ENCODE results near the gene MTPN. TPM values are rescaled to one million over a fixed set of nuclear protein-coding genes. Genes with fewer than 3 reads are reported as not detected.
A peak's percentile ranks its signal among the peaks of the same experiment; 100 is the strongest.

The MTPN gene
- total RNA-seq, 2 experiments from 2014 or later = 91.3 to 281 TPM

DNA sequence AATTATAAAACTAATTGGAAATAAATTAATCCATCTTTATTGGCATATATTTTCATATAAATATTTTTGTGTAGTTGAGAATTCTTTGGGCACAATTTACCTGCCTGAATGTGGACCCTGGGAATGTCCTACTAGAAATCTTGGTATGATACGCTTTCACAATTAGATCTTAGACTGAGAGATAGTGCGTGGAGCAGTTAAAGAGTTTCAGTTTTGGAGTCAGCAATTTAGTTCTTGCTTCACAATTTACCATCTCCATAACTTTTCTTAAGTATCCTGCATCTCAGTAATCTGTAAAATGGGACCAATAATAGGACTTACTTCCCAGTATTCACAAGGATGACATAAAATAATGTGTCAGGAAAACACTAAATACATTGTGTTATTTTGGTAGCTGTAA, 2.0 kb downstream of the MTPN start:
- H3K9me2 ChIP-seq (ENCODE audit: insufficient read depth, low read length) = no peaks in the 10 kb centered on the region
- POLR2A ChIA-PET = interaction anchor here (0.7 to 4.5 kb wide), 6 partner anchors 8 to 37 kb away, joined by 3 to 40 read pairs (median 4); no protein-coding TSS in a partner anchor
- peak overlapping the region; percentile 93 for H3K27ac ChIP-seq (ENCODE audit: low read depth, low read length, poor library complexity, severe bottlenecking)
- TF ChIP-seq, protein P1, sequence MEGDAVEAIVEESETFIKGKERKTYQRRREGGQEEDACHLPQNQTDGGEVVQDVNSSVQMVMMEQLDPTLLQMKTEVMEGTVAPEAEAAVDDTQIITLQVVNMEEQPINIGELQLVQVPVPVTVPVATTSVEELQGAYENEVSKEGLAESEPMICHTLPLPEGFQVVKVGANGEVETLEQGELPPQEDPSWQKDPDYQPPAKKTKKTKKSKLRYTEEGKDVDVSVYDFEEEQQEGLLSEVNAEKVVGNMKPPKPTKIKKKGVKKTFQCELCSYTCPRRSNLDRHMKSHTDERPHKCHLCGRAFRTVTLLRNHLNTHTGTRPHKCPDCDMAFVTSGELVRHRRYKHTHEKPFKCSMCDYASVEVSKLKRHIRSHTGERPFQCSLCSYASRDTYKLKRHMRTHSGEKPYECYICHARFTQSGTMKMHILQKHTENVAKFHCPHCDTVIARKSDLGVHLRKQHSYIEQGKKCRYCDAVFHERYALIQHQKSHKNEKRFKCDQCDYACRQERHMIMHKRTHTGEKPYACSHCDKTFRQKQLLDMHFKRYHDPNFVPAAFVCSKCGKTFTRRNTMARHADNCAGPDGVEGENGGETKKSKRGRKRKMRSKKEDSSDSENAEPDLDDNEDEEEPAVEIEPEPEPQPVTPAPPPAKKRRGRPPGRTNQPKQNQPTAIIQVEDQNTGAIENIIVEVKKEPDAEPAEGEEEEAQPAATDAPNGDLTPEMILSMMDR (conservative IDR thresholded peaks at IDR 0.05; ENCODE audit: low read length) = no peak
- no peak for TF ChIP-seq EZH2phosphoT487 (IDR thresholded peaks at IDR 0.05; ENCODE audit: borderline replicate concordance, low read depth, low read length)
- peak overlapping the region; percentile 97 for H3K4me3 ChIP-seq (ENCODE audit: low read depth, low read length, poor library complexity, severe bottlenecking)
- peaks cover 48% of the 10 kb centered on the region for H3K36me3 ChIP-seq (ENCODE audit: insufficient read depth, low read length)
- intact Hi-C loops (cut with micrococcal nuclease; ENCODE audit: unreplicated experiment) = loop anchor here (5.0 to 10.0 kb wide), 2 partner anchors 410 to 468 kb away; no protein-coding TSS in a partner anchor
- H3K9me3 ChIP-seq (ENCODE audit: low read length) = peaks cover under 1% of the 10 kb centered on the region; the same call in 1 of the 2 replicates
- no peak overlapping the region for H2AFZ ChIP-seq (ENCODE audit: low read length)
- peak overlapping the region; percentile 98 for H3K4me2 ChIP-seq (ENCODE audit: low read length)
- H4K20me1 ChIP-seq (ENCODE audit: insufficient read depth, low read length) = peaks cover 42% of the 10 kb centered on the region
- peaks cover 53% of the 10 kb centered on the region for H3K4me1 ChIP-seq (ENCODE audit: insufficient read depth, low read length, poor library complexity, severe bottlenecking)
- peaks cover 74% of the 10 kb centered on the region for H3K79me2 ChIP-seq (ENCODE audit: insufficient read depth, low read depth, low read length)
- CTCF ChIA-PET (ENCODE audit: unreplicated experiment) = interaction anchor here (1.1 kb wide), 1 partner anchor 34 kb away, joined by 3 read pairs; no protein-coding TSS in a partner anchor
- no peak for DNase-seq (ENCODE audit: low spot score)
- no TSS peak for BruUV-seq (replicated peaks)

DNA sequence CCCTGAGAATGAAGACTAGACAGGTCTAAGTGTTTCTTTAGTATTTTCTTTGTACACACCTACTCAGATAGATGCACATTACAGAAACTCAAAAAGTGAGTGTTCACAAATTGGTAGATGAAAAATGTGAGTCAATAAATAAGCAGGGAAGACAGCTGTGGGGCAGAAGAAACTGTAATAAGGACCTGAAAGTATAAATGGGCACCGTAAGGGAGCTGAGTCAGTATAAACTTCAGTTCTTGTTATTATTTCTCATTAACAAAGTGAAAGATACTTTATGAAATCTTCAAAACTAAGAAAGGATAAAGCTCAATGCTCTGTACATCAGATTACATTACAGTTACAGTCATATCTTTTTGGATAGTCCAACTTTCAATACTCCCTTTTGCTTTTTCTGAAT, 2.5 kb downstream of the MTPN start:
- no peaks in the 10 kb centered on the region for H3K9me2 ChIP-seq (ENCODE audit: insufficient read depth, low read length)
- intact Hi-C loops (cut with micrococcal nuclease; ENCODE audit: unreplicated experiment) = loop anchor here (5.0 to 10.0 kb wide), 3 partner anchors 318 to 467 kb away; no protein-coding TSS in a partner anchor
- BruUV-seq (replicated peaks) = no TSS peak
- peaks cover 42% of the 10 kb centered on the region for H4K20me1 ChIP-seq (ENCODE audit: insufficient read depth, low read length)
- H3K4me3 ChIP-seq (ENCODE audit: low read depth, low read length, poor library complexity, severe bottlenecking) = peak overlapping the region; percentile 97
- ChIA-PET POLR2A (interaction anchor here (0.7 to 4.5 kb wide), 7 partner anchors 8 to 36 kb away, joined by 3 to 40 read pairs (median 4); no protein-coding TSS in a partner anchor), CTCF (ENCODE audit: unreplicated experiment) (interaction anchor here (1.1 kb wide), 1 partner anchor 34 kb away, joined by 3 read pairs; no protein-coding TSS in a partner anchor)
- peak overlapping the region; percentile 98 for H3K4me2 ChIP-seq (ENCODE audit: low read length)
- TF ChIP-seq, protein P1 (conservative IDR thresholded peaks at IDR 0.05; ENCODE audit: low read length) = no peak
- no peak for TF ChIP-seq EZH2phosphoT487 (IDR thresholded peaks at IDR 0.05; ENCODE audit: borderline replicate concordance, low read depth, low read length)
- no peak overlapping the region for H2AFZ ChIP-seq (ENCODE audit: low read length)
- H3K79me2 ChIP-seq (ENCODE audit: insufficient read depth, low read depth, low read length) = peaks cover 79% of the 10 kb centered on the region
- no peak for DNase-seq (ENCODE audit: low spot score)
- H3K9me3 ChIP-seq (ENCODE audit: low read length) = peaks cover 5% of the 10 kb centered on the region; the same call in 1 of the 2 replicates
- peaks cover 53% of the 10 kb centered on the region for H3K36me3 ChIP-seq (ENCODE audit: insufficient read depth, low read length)
- peaks cover 53% of the 10 kb centered on the region for H3K4me1 ChIP-seq (ENCODE audit: insufficient read depth, low read length, poor library complexity, severe bottlenecking)
- H3K27ac ChIP-seq (ENCODE audit: low read depth, low read length, poor library complexity, severe bottlenecking) = peak overlapping the region; percentile 93

DNA sequence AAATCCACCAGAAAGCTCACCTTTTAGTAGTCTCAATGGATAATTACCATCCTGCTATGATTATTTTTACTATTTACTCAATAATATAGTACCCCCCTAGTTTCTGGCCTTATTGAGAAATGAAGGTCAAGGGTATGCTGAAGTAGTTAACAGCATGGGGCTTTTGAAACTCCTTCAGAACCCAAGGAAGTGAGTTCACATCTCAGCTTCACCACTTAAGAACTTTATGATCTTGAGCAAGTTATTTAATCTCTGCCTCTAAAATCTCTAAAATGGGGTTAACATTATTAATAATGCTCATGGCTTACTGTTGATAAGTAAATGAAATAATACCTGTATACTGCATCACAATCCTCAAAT, 5.8 kb downstream of the MTPN start:
- CTCF ChIA-PET (ENCODE audit: unreplicated experiment) = no interaction called here
- Histone ChIP-seq H2AFZ (ENCODE audit: low read length) (no peak overlapping the region), H3K9me3 (ENCODE audit: low read length) (peaks cover 15% of the 10 kb centered on the region; the same call in 1 of the 2 replicates), H4K20me1 (ENCODE audit: insufficient read depth, low read length) (peaks cover 54% of the 10 kb centered on the region), H3K79me2 (ENCODE audit: insufficient read depth, low read depth, low read length) (peaks cover 97% of the 10 kb centered on the region), H3K9me2 (ENCODE audit: insufficient read depth, low read length) (no peaks in the 10 kb centered on the region), H3K4me1 (ENCODE audit: insufficient read depth, low read length, poor library complexity, severe bottlenecking) (peaks cover 74% of the 10 kb centered on the region), H3K4me2 (ENCODE audit: low read length) (peak overlapping the region; percentile 98), H3K36me3 (ENCODE audit: insufficient read depth, low read length) (peaks cover 79% of the 10 kb centered on the region), H3K4me3 (ENCODE audit: low read depth, low read length, poor library complexity, severe bottlenecking) (peak overlapping the region; percentile 97), H3K27ac (ENCODE audit: low read depth, low read length, poor library complexity, severe bottlenecking) (peak overlapping the region; percentile 93)
- POLR2A ChIA-PET = interaction anchor here (0.7 to 1.6 kb wide), 6 partner anchors 10 to 390 kb away, joined by 3 to 7 read pairs (median 4); no protein-coding TSS in a partner anchor
- no peak for TF ChIP-seq EZH2phosphoT487 (IDR thresholded peaks at IDR 0.05; ENCODE audit: borderline replicate concordance, low read depth, low read length)
- TF ChIP-seq, protein P1 (conservative IDR thresholded peaks at IDR 0.05; ENCODE audit: low read length) = no peak
- TSS peak; percentile 45 for BruUV-seq (replicated peaks)
- intact Hi-C loops (cut with micrococcal nuclease; ENCODE audit: unreplicated experiment) = loop anchor here (5.0 to 10.0 kb wide), 2 partner anchors 321 to 407 kb away; no protein-coding TSS in a partner anchor
- peak; percentile 38 for DNase-seq (ENCODE audit: low spot score)

Data from OCI-LY7 (cell line).